CD4-positive, alpha-beta T cell treated with Interleukin-6 for 4 hours (primary cell): ENCODE data around the gene RIPK4.
"Not testable (repeated sequence)": the region's sequence is repeated elsewhere in the genome, so short reads cannot be mapped to it uniquely, and the experiment has no call there.

Experiments
- DNase-seq: peaks from one replicate; pipeline ENCODE4 v3.0.0-alpha.2; 2020; ENCODE audit warnings: mixed read lengths

Gene RIPK4

DNA sequence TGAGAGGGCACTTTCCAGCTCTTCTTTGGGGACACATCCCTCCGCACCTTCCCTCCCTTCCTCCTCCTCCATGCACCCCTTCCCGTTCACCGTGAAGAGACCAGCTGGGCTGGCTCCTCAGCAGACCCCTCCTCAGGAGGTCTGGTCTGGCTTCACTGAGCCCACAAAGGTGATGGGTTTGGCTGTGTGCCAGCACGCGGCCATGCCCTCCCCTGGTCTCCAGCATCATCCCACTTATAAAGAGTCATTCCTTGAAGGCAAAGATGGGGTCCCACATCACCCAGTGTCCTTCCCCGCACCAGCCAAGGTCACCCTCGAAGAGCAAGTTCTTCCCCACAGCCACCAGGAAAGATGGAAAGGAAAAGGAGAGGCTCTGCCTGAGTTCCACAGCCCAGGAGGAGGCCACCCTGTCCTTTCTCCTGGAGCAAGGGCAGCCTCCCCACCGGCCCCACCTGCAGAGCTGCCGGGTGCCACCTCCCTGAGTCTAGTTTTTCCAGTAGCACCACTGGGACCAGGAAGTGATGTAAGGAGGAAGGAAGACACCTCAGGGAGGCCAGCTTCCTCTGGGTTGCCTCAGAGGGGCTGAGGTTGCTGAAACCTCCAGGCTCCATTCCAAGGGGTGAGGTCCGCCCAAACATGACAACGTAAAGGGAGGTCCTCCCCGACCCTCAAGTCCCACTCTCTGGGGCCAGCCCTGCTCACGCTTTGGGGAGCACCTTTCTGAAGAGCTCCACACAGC is 32.7 kb downstream of the RIPK4 start:
- no peak for DNase-seq

DNA sequence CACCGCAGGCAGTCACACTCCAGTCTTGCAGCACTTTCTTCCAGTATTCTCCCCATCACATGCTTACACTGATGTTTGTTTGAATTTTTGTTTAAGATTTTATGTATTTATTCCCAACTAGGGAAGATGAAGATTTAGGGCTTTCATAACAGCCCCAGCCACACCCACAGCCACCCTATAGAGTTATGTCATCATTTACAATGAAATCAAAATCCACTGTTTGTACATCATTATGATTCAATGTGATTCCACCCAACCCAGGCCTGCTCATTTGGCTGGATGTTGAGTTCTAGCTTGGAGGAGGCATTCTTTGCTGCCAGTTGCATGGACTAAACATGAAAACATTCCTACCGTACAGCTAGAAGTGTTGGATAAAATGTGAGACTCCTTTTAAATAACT is 35.8 kb downstream of the RIPK4 start:
- no peak for DNase-seq

DNA sequence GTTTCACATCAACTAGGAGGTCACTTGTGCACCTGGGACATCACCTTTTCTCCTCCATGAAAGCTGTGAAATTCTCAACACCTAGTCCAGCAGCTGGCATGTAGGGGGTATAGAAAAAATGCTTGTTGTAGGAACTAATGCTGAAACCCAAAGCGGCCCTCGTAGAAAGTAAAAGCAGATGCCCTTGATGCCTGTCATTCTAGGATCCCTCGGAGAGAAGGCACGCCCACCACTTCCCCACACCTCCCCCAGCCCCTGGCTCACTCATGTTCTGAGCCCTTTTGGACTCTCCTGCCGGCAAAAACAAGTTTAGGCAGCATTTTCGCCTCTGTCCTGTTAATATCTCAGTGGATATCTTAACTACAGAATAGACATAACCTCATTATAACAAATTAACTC is 36.5 kb downstream of the RIPK4 start:
- no peak for DNase-seq

DNA sequence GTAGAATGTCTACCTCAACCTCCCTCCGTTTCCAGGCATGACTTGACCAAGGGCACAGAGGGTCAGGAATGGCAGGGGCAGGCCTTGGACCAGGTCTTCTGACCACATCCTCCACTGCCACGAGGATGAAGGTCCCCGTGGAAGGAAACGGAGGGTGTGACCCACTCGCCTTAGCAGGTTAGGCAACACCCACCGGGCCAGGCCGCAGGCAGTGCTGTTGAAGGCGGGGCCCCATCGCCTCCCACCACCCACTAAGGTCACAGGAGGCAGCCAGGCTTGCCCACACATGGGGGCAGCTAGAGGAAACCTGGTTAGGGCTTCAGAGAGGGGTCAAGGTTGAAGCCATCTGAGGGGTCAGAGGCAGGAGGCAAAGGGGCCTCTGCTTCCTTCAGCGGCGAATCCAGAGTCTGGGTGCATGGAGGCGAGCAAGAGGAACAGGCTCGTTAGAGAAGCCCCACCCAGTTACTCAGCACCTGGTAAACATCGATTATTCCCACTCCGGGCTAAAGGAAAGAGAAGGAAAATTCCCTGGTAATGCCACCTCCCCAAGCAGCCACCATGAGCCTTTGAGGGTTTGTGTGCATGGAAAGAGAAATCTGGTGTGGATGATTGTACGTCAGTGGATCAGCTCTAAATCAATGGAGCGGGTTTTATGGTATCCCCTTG is 37.0 kb downstream of the RIPK4 start:
- DNase-seq: no peak

DNA sequence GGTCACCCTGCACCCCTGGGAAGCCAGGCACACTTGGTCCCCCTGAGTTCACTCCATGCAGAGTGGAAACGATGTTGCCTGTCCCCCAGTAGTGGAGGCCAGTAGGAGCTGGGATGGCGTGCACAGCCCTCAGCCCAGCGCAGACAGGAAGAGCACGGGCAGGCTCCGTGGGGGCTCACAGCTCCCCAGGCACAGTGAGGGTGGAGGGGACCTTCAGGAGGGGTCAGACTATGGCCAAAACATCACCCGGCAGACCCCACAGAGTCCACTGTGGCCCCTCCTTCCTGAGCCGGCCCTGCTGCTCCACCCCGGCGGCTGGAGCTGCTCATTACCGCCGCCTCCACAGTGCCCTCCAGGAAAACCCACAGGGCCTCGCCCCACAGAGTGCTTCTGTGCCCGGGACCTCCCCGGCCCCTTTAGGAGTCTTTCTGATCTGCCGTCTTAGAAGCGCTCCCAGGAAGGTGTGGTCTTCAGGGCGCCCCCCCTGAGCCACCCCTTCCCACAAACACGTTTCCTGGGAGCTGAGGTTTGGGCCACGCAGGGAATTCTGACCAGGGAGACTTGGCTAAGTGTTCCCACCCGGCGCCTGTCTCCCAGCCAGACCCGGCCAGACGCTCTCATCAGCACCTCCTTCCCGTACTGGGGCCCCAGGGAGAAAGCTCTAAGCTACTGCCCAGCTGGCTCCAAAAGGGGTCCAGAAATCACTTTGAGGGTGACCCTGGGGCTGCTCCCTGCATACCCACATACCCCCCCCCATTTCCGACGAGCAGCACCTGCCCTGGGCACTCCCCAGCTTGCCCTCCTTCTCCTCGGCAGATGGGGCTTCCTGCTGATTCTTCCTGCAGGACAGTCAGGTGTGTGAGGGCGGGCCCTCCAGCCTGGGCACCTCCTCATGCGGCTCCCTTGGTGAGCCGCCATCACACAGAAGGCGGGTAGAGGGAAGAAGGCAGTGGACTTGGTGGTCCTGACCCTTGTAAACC is 38.8 kb downstream of the RIPK4 start:
- no peak for DNase-seq

DNA sequence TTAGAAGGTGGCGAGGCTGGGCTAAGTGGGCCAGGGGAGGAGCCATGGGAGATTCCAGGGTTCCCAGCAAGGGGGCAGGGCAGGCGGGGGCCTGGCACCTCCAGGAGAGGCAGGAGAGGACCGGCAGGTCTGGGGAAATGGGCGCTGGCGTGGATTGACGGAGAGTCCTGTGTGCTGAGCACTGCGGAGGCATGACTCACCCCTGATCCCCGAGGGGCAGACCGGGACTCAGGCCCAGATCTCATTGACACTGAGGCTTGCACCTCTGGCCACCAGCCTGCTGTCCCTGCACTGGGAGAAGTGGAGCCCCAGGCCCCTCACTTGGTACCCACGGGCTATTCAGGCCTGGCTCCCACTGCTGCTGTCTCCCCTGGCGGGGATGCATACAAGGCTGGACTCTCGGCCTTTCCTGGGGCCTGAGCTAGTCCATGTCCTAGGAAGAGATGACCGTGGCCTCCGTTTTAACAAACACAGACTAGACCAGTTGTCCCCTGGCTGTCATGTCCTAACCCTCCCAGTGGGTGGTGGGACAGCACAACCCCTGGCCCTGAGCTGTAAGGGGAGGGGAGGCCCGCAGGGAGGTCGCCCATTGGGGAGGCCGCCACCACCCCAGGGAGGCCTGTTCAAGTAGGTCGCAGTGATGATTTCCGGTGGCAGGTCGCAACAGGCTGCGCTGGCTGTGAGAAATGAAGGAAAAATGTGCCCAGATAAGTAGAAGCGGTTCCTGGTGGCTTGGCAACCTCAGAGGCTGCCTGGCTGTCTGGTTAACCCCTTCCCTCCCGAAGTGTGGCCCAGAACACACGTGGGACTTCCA is 39.7 kb downstream of the RIPK4 start:
- no peak for DNase-seq

DNA sequence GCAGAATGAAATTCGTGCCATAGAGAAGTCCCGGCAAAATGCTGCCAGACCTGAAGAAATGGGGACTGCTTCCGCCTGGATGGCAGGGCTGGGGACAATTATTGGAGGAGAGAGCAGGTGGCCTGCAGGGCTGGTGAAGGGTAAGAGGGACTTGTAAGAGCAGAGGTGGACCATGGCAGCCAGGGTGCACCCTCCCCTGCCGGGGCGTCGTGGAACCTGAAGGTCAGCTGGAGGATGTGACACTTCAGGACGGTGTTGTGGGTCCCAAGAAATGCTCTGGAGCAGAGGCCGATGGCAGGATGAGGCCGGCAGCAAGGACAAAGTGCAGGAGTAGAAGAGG is 40.3 kb downstream of the RIPK4 start:
- no peak for DNase-seq

DNA sequence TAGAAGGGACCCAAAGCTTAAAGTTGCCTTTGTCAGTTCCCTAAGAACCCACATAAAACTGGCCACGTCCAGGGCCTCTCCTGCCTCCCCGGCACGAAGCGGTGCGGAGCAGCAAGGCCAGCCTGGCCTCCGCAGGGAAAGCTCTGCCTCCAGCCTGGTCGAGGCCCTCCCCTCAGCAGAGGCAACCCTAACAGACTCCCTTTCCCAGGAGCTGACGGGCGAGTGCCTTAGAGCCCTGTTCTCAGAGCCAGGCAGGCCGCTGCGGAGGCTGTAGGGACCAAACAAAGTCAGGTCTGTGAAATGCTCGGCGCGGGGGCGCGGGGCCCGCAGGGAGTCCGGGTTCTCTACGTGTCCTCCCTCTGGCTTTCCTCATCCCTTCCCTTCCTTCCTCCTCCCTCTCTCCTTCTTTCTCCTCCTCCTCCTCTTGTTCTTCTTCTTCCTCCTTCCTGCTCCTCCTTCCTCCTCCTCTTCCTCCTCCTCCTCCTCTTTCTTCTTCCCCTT is 40.7 kb downstream of the RIPK4 start:
- no peak for DNase-seq

DNA sequence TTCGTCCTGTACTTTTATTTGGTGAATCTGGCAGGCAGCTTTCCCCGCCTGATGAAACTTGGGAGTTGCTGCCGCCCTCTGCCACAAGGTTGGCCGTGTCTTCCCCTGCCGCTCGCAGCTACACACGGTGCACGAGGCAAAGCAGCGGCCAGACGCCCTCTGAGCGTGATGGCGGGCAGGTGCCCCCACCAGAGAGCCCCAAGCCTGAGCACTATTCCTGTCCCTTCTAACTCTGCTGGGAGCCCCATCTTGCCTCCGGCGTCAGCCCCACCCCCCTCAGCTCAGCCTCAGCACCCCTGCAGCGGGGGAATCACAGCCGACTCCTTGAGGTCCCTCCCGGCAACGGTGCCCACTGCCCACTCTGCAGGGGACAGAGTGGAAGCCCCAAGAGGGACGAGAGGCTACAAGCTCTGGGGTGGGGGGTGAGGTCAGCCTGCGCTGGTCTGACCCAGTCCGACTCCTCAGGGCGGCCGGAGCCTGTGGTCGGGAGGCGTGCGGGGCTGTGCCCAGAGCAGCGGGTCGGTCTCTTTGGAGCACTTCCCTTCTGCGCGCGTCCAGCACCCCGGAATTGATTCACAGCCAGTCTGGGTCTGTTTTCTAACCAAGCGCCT is 41.3 kb downstream of the RIPK4 start:
- DNase-seq: no peak

DNA sequence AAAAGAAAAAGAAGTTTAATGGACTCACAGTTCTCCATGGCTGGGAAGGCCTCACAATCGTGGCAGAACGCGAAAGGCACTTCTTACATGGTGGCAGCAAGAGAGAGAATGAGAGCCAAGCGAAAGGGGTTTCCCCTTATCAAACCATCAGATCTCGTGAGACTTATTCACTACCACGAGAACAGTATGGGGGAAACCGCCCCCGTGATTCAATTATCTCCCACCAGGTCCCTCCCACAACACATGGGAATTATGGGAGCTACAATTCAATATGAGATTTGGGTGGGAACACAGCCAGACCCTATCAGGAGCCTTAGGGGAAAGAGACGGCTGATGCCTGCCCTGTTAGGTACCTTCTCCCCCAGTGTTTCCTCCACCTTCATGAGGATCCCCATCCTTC is 43.0 kb downstream of the RIPK4 start:
- DNase-seq: not testable (repeated sequence)

DNA sequence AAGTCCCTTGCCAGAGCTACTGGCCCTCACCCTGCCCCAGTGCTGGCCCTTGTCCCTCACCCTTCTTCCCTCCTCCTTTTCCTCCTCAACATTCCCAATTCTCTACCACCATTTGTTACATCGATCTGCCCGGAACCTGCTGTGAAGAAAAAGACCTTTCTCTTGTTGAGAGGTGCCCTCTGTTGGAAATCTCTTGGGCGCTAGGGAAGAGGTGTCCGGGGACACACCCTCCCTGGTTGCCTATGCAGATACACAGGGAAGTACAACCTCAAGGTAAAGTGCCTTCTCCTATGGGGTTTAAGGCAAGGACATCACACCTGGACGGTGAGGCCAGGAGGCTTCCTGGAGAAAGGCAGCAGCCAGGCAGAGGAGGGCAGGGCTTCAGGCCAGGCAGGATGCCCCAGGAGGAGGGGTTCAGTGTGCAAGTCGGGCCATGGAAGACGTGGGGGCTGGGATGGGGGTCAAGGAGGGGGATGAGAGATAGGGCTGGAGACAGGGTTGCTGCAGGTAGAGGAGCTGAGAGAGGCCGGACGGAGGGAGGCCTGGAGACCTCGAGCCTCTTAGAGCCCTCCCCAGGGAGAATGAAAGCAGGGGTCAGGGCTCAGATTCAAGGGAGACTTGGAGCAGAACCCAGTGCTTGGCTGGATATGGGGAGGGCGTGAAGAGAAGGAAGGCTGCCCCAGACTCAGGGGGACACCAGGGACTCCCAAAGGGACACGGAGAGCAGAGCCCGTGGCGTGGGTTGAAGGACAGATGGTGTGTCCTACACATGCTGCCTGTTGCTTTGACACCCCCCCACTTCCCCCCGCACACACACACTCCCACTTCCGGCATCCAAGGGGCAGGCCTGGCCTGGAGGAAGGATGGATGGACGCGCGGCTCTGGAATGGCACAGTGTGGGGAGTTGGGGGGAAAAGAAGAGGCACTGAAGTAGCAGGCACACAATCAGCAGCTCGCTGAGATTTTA is 44.5 kb downstream of the RIPK4 start:
- no peak for DNase-seq

DNA sequence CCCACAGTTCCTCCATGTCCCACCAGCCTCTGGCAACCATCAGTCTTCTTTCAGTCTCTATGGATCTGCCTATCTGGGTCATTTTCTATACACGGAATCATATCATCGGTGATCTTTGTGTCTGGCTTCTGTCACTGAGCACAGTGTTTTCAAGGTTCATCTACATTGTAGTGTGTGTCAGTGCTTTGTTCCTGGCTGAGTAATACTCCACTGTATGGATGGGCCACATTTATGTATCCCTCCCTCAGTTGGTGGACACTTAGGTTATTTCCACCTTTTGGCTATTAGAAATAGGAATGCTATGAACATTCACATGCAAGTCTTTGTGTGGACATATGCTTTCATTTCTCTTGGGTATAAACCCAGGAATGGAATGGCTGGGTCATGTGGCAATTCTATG is 46.6 kb downstream of the RIPK4 start:
- DNase-seq: no peak

DNA sequence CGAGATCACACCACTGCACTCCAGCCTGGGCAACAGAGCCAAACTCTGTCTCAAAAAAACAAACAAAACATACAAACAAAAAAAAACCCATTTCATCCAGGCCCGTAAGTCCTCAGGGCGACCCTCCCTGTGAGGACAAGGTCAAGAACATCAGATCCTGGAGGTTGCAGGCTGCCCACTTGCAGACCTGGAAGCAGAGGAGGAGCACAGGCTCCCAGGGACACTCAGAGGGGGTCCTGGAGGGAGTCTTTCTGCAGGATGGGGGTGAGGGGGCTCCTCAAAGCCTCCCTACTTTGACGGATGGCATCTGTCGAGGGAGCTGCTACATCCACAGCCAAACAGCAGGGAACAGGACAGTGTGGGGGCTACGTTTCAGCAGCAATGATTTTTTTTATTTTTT is 47.2 kb downstream of the RIPK4 start:
- DNase-seq: no peak

DNA sequence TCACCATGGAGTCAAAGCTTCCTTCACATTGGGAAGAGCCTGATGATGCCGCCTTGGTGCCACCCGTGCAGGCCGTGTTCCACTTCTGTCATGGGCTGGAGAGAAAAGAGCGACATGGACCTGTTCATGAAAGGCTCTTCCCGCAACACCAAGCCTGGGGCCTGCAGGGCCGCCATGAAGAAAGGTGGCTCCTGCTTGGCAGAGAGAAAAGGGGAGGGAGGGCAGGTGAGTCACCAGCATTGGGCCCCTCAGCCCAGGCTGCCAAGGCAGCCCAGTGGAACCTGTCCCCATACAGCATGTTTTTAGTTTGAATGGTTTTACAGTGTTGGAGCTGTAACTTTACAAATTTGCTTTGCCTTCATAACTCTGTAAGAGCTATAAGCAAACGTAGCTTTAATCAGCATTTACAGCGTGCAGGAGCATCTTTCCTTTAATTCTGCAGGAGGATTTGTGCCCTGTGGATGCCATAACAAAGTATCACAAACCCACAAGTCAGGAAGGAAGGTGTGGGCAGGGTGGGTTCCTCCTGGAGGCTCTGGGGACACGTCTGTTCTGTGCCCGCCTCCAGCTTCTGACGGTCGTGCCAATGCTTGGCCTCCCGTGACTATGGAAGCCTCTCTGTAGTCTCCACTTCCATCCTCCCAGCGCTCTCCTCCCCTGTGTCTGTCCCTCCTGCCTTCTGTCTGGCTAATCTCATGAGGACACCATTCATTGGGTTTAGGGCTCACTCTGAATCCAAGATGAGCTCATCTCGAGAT is 49.1 kb downstream of the RIPK4 start:
- no peak for DNase-seq

DNA sequence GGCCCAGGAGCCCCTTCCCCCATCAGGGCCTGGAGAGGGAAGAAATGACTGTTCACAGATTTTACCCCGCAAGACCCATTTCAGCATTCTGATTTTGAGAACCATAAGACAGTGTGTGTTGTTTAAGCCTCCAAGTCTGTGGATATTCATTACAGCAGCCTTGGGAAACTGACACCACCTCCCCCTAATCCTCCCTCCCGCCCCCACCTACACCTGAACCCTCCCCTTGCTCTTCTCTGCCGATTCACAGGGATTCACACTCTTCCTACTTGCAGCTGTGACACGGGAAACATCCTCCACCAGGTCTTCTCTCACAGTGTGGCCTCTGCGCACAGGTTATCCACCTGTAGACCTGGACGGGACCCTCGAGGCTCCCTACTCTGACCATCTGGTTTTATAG is 50.1 kb downstream of the RIPK4 start:
- no peak for DNase-seq

DNA sequence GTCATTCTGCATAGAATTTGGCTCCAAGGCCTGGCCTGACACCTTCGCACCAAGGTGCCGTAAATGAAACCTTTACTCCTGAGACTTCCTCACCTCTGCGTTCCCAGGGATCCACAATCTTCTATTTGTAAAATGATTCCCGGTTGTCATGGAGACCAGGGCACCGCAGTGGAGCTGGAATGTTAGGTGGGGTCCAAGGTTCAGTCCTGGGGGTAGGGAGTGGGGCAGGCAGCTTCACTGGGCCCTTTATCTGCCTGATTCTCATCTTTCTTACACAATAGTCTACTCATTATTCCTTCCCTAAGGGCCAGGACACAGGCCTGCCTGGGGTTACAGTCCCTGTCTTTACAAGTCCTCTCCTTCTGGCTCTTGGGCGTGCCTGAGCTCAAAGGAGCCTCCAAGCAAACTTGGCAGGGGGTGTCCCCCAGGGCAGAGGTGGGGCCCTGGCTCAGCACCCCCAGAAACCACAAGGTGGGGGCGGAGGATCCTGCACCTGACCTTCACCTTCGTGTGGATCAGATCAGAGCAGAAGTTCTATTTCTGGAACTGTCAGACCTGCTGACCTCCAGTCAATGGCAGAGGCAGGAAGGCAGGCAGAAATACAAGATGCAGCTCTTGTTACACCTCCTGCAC is 51.1 kb downstream of the RIPK4 start:
- no peak for DNase-seq

DNA sequence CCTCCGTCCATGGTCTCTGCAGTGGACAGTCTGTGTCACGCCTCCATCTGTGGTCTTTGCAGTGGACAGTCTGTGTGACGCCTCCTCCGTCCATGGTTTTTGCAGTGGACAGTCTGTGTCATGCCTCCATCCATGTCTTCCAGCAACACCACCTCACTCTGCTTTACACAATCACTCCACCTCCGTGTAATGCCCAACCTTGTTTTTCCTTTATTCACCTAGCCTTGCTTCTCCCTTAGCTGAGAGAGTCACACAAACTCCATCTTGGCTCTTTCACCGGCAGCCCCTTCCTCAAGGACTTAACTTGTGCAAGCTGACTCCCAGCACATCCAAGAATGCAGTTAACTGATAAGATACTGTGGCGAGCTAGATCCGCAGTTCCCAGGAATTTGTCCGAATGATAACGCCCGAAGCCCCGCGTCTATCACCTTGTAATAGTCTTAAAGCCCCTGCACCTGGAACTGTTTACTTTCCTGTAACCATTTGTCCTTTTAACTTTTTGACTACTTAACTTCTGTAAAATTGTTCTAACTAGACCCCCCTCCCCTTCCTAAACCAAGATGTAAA is 52.5 kb downstream of the RIPK4 start:
- not testable (repeated sequence) for DNase-seq

DNA sequence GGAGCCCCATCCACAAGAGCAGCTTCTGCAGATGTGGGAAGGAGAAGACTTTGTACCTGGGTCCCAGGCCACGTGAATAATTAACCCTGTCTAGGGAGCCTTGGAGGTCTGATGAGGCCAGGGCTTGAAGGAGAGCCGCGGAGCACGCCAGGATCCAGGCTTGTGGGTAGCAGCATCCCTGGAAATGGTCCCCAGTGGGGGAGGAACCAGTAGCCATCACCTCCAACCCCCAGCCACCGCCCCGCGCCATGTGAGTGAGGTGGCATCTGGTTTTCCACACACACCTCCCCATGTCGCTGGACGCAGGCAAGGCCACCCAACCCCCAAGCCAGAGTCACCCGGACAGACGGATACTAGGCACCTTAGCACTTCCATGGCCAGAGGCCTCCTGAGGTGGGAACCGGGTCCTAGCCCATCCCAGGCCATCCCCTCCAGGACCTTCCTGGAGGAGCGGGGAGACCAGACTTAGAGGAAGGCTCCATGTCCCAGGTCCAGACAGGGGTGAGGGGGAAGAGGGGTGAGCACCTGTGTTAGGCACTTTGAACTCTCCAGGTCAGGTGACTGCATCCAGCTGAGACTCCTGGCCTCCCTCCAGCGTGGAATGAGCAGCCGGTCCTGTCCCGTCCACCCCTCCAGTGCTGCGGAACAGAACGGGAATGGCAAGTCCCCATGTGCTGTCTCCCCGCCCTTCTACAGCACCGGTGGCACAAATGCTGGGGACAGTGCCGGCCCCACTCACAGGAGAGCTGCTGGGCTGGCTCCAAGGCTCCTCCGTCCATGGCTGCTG is 53.2 kb downstream of the RIPK4 start:
- no peak for DNase-seq
